Fibroblast of lung (primary cell): Measurements from ENCODE around the gene ULBP1.
A peak's percentile ranks its signal among the peaks of the same experiment; 100 is the strongest.

Experiments
- EZH2 ChIP-seq: IDR thresholded peaks from 2 replicates; pipeline ENCODE4 v1.5.1; 2012; ENCODE audit warnings: low read length, control low read depth, mild to moderate bottlenecking; ENCODE audit errors: missing control alignments
- TF ChIP-seq, protein P1 (sequence below), 2 donors: IDR thresholded peaks in 1 of 2; conservative IDR thresholded peaks in 1 of 2; 1 replicate in 1 of 2; 2 replicates in 1 of 2; pipeline ENCODE4 v1.5.1; 2011 to 2012; ENCODE audit warnings: low read length in 2 of 2, control low read depth in 1 of 2, inconsistent platforms in 1 of 2, low read depth in 1 of 2, mild to moderate bottlenecking in 1 of 2

DNA sequence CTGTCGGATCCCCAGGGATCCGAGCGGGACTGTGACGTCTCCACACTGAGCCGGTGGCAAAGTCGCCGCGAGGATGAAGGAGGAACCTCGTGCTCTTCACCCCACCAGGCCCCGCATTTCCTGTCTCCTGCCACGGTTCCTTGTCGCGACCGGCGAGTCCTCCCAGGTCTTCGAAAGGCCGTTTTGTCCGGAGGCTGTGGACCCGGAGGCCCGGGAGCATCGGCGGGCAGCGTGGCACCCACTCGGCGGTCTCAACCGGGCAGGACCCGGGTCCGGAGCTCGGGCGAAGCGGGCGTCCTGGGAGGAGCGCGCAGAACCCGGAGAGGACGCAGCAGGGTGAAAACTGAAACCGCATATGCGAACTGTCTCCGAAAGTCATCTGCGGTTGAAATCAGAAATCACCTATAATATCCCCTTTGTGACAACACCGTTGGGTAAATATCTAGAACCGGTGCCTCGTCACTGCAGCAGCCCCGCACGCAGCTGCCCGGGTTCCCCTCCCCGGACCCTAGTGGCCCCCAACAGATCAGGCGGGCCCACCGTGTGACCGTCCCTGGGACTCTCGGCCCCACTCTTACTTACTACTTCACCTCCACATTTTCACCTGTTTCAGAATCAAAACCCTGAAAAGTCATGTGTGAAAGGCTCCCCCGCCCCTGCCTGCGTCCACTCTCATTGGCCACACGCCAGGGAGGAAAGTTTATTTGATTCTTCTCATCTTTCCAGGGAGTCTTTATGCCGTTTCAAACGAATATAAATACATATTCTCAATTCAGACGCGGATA, 25.0 kb upstream of the ULBP1 start:
- TF ChIP-seq, protein P1, sequence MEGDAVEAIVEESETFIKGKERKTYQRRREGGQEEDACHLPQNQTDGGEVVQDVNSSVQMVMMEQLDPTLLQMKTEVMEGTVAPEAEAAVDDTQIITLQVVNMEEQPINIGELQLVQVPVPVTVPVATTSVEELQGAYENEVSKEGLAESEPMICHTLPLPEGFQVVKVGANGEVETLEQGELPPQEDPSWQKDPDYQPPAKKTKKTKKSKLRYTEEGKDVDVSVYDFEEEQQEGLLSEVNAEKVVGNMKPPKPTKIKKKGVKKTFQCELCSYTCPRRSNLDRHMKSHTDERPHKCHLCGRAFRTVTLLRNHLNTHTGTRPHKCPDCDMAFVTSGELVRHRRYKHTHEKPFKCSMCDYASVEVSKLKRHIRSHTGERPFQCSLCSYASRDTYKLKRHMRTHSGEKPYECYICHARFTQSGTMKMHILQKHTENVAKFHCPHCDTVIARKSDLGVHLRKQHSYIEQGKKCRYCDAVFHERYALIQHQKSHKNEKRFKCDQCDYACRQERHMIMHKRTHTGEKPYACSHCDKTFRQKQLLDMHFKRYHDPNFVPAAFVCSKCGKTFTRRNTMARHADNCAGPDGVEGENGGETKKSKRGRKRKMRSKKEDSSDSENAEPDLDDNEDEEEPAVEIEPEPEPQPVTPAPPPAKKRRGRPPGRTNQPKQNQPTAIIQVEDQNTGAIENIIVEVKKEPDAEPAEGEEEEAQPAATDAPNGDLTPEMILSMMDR (conservative IDR thresholded peaks at IDR 0.05 in 1 of 2, IDR thresholded peaks at IDR 0.05 in 1 of 2; ENCODE audit: low read depth in 1 of 2, low read length in 2 of 2) = no peak
- TF ChIP-seq EZH2 = peak; percentile 23
